Testis (tissue), 3 donors: Measurements from ENCODE around the gene VPS37C. TPM values are rescaled to one million over a fixed set of nuclear protein-coding genes. Genes with fewer than 3 reads are reported as not detected.
"Not testable (repeated sequence)": the region's sequence is repeated elsewhere in the genome, so short reads cannot be mapped to it uniquely, and the experiment has no call there.

ENCODE experiments used
- DNase-seq: peaks from one replicate; pipeline ENCODE4 v3.0.0-alpha.2; 2019
- H3K27ac ChIP-seq, 2 donors: fragments of 200-600 bp; sonication (generic); one replicate each; pipeline ENCODE4 v1.5.1; 2019
- H3K27me3 ChIP-seq: fragments of 200-600 bp; sonication (generic); one replicate; pipeline ENCODE4 v1.5.1; 2019
- H3K36me3 ChIP-seq: fragments of 200-600 bp; sonication (generic); one replicate; pipeline ENCODE4 v1.5.1; 2017; ENCODE audit warnings: low read depth; ENCODE audit errors: missing control alignments
- H3K4me1 ChIP-seq: fragments of 200-600 bp; sonication (generic); one replicate; pipeline ENCODE4 v1.5.1; 2019
- H3K4me3 ChIP-seq, 2 donors: fragments of 200-600 bp; sonication (generic); one replicate each; pipeline ENCODE4 v1.5.1; 2017 to 2019
- H3K9me3 ChIP-seq: fragments of 200-600 bp; sonication (generic); one replicate; pipeline ENCODE4 v1.5.1; 2017
- POLR2A ChIP-seq: fragments of 450-650 bp; IDR thresholded peaks from one replicate; pipeline ENCODE4 v1.6.1; 2017; ENCODE audit warnings: antibody characterized with exemption, mild to moderate bottlenecking, moderate library complexity
- WGBS, 2 donors: methylation state at CpG; one replicate each; pipeline ENCODE4 v1.1.5; 2018; 5-methylcytosine and 5-hydroxymethylcytosine counted together
- intact Hi-C: fragments of 100-400 bp; cut with DNase I; formaldehyde crosslinking; loops from one replicate; pipeline ENCODE4 v1.15.1; 2023; ENCODE audit warnings: low total_unique reads
- polyA plus RNA-seq: library from polyadenylated mRNA; stranded (reverse); fragments of 350-450 nt; fragmentation: Illumina TruSeq; extraction: RNeasy Lipid Tissue Mini Kit (QIAGEN cat#74804); gene quantifications from one replicate; pipeline ENCODE4 v1.2.3, GENCODE V29; 2014; ENCODE audit warnings: low read depth, low replicate concordance; ENCODE audit not compliant: insufficient read depth
- total RNA-seq, 2 donors: library from RNA; depleted of rRNA; stranded (reverse); fragments of >200 nt; gene quantifications; one replicate each; pipeline ENCODE4 v1.2.3, GENCODE V29; 2016
- TF ChIP-seq, protein P1 (sequence below), 3 experiments: fragments of 450-650 bp in 2 of 3; fragments of 200-600 bp in 1 of 3; sonication (generic) in 1 of 3; IDR thresholded peaks; one replicate each; pipeline ENCODE4 v1.5.1; 2016 to 2019; ENCODE audit warnings: antibody characterized with exemption in 3 of 3, mild to moderate bottlenecking in 2 of 3, moderate library complexity in 1 of 3

Gene VPS37C
- total and polyA plus RNA-seq, 3 donors from 2014 or later = 29.1 to 36.9 (median 31.0) TPM

DNA sequence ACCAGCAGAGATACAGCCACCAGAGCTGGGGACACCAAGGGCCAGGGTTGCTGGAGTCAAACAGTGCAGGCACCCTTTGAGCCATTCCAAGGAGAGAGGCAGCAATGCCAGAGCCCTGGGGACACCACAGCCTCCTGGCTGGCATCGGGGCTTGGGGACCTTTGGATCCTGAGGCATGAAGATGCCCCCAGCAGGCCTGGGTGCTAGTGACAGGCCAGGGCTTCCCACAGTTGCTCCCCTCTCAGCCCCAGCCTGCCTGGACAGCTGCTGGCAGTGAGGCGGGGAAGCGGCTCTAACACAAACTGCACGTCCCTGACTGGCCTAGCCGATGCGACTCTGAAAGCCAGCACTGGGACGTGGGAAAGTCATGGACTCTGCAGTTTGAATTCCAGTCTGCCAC, 56.3 kb downstream of the VPS37C start:
- no peak for DNase-seq
- WGBS, 2 donors = 86 to 92% methylated on average over 2 to 7 of the region's 7 CpGs
- intact Hi-C loops = no loop called here
- Histone ChIP-seq H3K4me1 (peaks cover 4% of the 10 kb centered on the region), H3K36me3 (no peaks in the 10 kb centered on the region), H3K9me3 (no peaks in the 10 kb centered on the region), H3K4me3 (no peak overlapping the region), H3K27ac (no peak overlapping the region), H3K27me3 (no peaks in the 10 kb centered on the region)
- no peak for TF ChIP-seq POLR2A
- TF ChIP-seq, protein P1, sequence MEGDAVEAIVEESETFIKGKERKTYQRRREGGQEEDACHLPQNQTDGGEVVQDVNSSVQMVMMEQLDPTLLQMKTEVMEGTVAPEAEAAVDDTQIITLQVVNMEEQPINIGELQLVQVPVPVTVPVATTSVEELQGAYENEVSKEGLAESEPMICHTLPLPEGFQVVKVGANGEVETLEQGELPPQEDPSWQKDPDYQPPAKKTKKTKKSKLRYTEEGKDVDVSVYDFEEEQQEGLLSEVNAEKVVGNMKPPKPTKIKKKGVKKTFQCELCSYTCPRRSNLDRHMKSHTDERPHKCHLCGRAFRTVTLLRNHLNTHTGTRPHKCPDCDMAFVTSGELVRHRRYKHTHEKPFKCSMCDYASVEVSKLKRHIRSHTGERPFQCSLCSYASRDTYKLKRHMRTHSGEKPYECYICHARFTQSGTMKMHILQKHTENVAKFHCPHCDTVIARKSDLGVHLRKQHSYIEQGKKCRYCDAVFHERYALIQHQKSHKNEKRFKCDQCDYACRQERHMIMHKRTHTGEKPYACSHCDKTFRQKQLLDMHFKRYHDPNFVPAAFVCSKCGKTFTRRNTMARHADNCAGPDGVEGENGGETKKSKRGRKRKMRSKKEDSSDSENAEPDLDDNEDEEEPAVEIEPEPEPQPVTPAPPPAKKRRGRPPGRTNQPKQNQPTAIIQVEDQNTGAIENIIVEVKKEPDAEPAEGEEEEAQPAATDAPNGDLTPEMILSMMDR (IDR thresholded peaks at IDR 0.05) = no peak

DNA sequence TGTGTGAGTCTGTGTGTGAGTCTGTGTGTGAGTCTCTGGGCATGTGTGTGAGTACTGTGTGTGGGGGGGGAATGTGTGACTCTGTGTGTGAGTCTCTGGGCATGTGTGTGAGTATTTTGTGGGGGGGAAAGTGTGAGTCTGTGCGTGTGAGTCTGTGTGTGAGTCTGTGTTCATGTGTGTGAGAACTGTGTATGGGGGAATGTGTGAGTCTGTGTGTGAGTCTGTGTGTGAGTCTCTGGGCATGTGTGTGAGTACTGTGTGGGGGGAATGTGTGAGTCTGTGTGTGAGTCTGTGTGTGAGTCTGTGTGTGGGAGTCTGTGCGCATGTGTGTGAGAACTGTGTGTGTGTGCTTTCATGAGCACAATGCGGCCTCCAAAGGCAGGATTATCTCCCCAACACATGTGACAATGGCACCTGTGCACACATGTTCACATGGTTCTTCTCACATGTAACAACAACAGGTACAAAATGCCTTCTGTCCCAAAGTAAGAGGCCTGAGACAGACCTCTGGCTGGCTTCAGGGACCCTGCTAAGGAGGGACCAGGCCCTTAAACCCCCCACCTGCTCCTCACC, 57.3 kb downstream of the VPS37C start:
- Histone ChIP-seq H3K27ac (no peak overlapping the region), H3K4me3 (no peak overlapping the region), H3K27me3 (no peaks in the 10 kb centered on the region), H3K4me1 (peaks cover 4% of the 10 kb centered on the region), H3K36me3 (no peaks in the 10 kb centered on the region), H3K9me3 (no peaks in the 10 kb centered on the region)
- intact Hi-C loops = no loop called here
- 94 to 96% methylated on average over 3 of the region's 3 CpGs for WGBS, 2 donors
- TF ChIP-seq, protein P1 (IDR thresholded peaks at IDR 0.05) = no peak
- no peak for TF ChIP-seq POLR2A
- DNase-seq = no peak

DNA sequence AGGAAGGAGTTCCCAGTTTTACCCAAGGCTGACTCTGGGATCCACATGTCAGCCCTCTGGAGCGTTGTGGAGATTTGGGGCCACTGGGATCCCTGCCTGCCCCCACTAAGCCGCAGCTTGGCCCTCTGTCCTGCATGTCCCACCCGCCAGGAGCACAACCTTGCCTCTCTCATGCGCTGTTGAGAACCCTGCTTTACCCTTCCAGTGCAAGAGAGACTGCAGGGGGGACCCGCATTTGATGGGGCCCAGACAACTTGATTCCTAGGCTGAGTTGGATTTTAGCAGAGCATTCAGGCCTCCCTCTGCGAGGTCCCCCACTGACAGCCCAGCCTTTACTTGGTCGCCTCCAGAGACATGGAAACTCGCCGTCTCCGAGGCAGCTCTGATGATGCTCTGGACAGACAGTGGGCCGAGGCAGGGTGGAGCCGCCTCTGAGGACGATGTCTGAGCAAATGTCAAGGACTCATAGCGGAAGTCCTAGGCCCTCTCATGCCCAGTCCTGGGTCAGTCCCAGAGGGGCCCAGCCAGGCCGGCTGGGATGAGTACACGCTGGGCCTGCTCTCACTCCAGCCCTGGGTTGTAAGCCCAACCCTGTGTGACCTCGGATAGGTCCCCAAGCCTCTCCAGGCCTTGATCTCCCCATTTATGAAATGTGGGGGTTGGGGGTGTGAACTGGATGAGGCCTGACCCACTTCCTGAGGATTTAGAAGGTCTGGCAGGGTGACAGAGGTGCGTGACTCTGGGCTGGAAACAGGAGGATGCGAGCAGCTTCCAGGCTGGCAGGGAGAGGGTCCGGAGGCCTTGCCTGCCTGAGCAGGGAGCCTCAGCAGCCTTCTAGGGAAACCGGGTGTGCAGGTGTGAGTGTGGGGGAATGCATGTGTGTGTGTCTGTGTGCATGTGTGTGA, 58.3 kb downstream of the VPS37C start:
- H3K4me1 ChIP-seq = peaks cover 4% of the 10 kb centered on the region
- TF ChIP-seq, protein P1 (IDR thresholded peaks at IDR 0.05) = no peak
- TF ChIP-seq POLR2A = no peak
- H3K27ac ChIP-seq = peak overlapping the region in 1 of 2 donors; percentile 19
- no peaks in the 10 kb centered on the region for H3K36me3 ChIP-seq
- 58 to 67% methylated on average over 6 to 21 of the region's 21 CpGs for WGBS, 2 donors
- peak; percentile 34 for DNase-seq
- intact Hi-C loops = no loop called here
- no peaks in the 10 kb centered on the region for H3K27me3 ChIP-seq
- no peaks in the 10 kb centered on the region for H3K9me3 ChIP-seq
- H3K4me3 ChIP-seq = no peak overlapping the region

DNA sequence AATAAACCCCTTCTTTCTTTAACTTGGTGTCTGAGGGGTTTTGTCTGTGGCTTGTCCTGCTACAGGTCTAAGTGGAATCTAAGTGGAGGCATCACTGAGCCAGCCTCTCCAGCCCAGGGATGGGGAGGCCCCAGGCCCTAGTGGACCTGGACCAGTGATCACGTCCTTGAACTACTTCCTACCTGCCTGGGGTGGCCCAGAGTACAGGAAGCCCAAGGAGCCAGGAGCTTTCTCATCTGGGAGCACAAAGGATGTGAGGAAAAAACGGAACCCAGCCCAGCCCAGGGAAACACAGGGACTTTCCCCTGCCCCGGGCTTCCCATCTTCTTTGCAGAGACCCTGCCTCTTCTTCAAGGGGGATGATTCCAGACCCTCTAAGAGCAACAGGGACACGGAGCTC, 62.4 kb downstream of the VPS37C start:
- TF ChIP-seq, protein P1 (IDR thresholded peaks at IDR 0.05) = no peak
- no peak for TF ChIP-seq POLR2A
- 56 to 80% methylated on average over 3 to 4 of the region's 4 CpGs for WGBS, 2 donors
- H3K9me3 ChIP-seq = no peaks in the 10 kb centered on the region

DNA sequence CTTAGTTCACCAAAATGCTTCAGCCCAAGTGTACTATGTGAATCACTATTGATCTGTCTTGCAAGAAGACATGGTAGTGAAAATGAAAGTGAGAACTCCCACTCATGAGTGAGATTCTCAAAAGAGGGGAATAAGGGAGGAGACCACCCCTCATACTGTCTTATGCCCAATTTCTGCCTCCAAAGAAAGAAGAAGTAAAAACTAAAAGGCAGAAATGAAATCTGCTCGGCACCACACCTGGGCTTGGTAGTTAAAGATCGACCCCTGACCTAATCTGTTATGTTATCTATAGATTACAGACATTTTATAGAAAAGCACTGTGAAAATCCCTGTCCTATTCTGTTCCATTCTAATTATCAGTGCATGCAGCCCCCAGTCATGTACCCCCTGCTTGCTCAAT, 63.0 kb downstream of the VPS37C start:
- intact Hi-C loops, H3K9me3 ChIP-seq, DNase-seq, H3K36me3 ChIP-seq, H3K4me3 ChIP-seq, H3K27me3 ChIP-seq, H3K27ac ChIP-seq: not testable (repeated sequence)
- H3K4me1 ChIP-seq = peaks cover 14% of the 10 kb centered on the region
- WGBS, 2 donors = 69 to 85% methylated on average over 2 of the region's 2 CpGs

More for the DNA sequence above, 62.4 kb downstream of the VPS37C start:
- H3K27me3 ChIP-seq = no peaks in the 10 kb centered on the region
- intact Hi-C loops = no loop called here
- no peak overlapping the region for H3K27ac ChIP-seq
- H3K4me3 ChIP-seq = no peak overlapping the region
- no peaks in the 10 kb centered on the region for H3K36me3 ChIP-seq
- peaks cover 14% of the 10 kb centered on the region for H3K4me1 ChIP-seq
- DNase-seq = no peak
